ENCODE measurements around the gene MGAT3.

- no peak for TF ChIP-seq EZH2 (IDR thresholded peaks at IDR 0.05)
- no peak for TF ChIP-seq YY1 (IDR thresholded peaks at IDR 0.05; ENCODE audit: extremely low read depth, insufficient replicate concordance, low read depth, low read length)
- TF ChIP-seq, protein P1, sequence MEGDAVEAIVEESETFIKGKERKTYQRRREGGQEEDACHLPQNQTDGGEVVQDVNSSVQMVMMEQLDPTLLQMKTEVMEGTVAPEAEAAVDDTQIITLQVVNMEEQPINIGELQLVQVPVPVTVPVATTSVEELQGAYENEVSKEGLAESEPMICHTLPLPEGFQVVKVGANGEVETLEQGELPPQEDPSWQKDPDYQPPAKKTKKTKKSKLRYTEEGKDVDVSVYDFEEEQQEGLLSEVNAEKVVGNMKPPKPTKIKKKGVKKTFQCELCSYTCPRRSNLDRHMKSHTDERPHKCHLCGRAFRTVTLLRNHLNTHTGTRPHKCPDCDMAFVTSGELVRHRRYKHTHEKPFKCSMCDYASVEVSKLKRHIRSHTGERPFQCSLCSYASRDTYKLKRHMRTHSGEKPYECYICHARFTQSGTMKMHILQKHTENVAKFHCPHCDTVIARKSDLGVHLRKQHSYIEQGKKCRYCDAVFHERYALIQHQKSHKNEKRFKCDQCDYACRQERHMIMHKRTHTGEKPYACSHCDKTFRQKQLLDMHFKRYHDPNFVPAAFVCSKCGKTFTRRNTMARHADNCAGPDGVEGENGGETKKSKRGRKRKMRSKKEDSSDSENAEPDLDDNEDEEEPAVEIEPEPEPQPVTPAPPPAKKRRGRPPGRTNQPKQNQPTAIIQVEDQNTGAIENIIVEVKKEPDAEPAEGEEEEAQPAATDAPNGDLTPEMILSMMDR (IDR thresholded peaks at IDR 0.05 in 2 of 3, conservative IDR thresholded peaks at IDR 0.05 in 1 of 3; ENCODE audit: borderline replicate concordance in 1 of 3, insufficient read depth in 1 of 3, low read depth in 2 of 3, low read length in 2 of 3), result no peak
- TF ChIP-seq SRF (IDR thresholded peaks at IDR 0.05; ENCODE audit: low read depth), result no peak
- TF ChIP-seq ZNF274 (IDR thresholded peaks at IDR 0.05; ENCODE audit: low read depth, low read length), result no peak
- TF ChIP-seq JUND (IDR thresholded peaks at IDR 0.05), result no peak
- TF ChIP-seq, protein P2, sequence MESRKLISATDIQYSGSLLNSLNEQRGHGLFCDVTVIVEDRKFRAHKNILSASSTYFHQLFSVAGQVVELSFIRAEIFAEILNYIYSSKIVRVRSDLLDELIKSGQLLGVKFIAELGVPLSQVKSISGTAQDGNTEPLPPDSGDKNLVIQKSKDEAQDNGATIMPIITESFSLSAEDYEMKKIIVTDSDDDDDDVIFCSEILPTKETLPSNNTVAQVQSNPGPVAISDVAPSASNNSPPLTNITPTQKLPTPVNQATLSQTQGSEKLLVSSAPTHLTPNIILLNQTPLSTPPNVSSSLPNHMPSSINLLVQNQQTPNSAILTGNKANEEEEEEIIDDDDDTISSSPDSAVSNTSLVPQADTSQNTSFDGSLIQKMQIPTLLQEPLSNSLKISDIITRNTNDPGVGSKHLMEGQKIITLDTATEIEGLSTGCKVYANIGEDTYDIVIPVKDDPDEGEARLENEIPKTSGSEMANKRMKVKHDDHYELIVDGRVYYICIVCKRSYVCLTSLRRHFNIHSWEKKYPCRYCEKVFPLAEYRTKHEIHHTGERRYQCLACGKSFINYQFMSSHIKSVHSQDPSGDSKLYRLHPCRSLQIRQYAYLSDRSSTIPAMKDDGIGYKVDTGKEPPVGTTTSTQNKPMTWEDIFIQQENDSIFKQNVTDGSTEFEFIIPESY (IDR thresholded peaks at IDR 0.05; ENCODE audit: extremely low read depth, insufficient replicate concordance, low read length), result no peak
- no peak for TF ChIP-seq FOSL1 (IDR thresholded peaks at IDR 0.05; ENCODE audit: low read depth)
- TF ChIP-seq, protein P3, sequence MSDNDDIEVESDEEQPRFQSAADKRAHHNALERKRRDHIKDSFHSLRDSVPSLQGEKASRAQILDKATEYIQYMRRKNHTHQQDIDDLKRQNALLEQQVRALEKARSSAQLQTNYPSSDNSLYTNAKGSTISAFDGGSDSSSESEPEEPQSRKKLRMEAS (IDR thresholded peaks at IDR 0.05), result no peak
- TF ChIP-seq TCF7L2 (IDR thresholded peaks at IDR 0.05; ENCODE audit: borderline replicate concordance, extremely low read depth, insufficient read depth, insufficient read length), result no peak
- TF ChIP-seq CEBPB (IDR thresholded peaks at IDR 0.05; ENCODE audit: low read depth), result no peak
These were observed 69.9 kb downstream of the MGAT3 start for GRCh38 chr22:39526736-39527171.

Data from HCT116 (cell line).